Kidney epithelial cell (primary cell): ENCODE measurements around the gene SPATA32. TPM values are rescaled to one million over a fixed set of nuclear protein-coding genes. Genes with fewer than 3 reads are reported as not detected.
"Not testable (repeated sequence)": the region's sequence is repeated elsewhere in the genome, so short reads cannot be mapped to it uniquely, and the experiment has no call there.

Source experiments
- DNase-seq: peaks from one replicate; pipeline ENCODE4 v3.0.0-alpha.2; 2010; ENCODE audit warnings: low read depth
- H3K27me3 ChIP-seq: 2 replicates; pipeline ENCODE4 v1.6.0; 2011; ENCODE audit warnings: low read length; ENCODE audit not compliant: control insufficient read depth, insufficient read depth
- H3K36me3 ChIP-seq: 2 replicates; pipeline ENCODE4 v1.5.1; 2011; ENCODE audit warnings: low read length; ENCODE audit not compliant: control insufficient read depth, insufficient read depth
- H3K4me3 ChIP-seq: 2 replicates; pipeline ENCODE4 v1.5.1; 2011; ENCODE audit warnings: low read depth, mild to moderate bottlenecking, control low read depth, low read length
- CTCF ChIP-seq: IDR thresholded peaks from 2 replicates; pipeline ENCODE4 v1.5.1; 2011; ENCODE audit warnings: mild to moderate bottlenecking, moderate library complexity, low read length, control low read depth, inconsistent platforms; ENCODE audit not compliant: insufficient read depth, poor library complexity, severe bottlenecking
- total RNA-seq: library from RNA; depleted of rRNA; stranded (reverse); fragments of >200 nt; gene quantifications from 2 replicates; pipeline ENCODE4 v1.2.3, GENCODE V29; 2015

SPATA32 gene
- total RNA-seq, 1 donor from 2014 or later, result not detected

- no peak overlapping the region for H3K4me3 ChIP-seq
- TF ChIP-seq CTCF, result no peak
- H3K27me3 ChIP-seq, result no peaks in the 10 kb centered on the region
- no peak for DNase-seq
- H3K36me3 ChIP-seq, result peaks cover 2% of the 10 kb centered on the region
Measured at GRCh38 chr17:45308016-45308365, 46.1 kb upstream of the SPATA32 start.

DNA sequence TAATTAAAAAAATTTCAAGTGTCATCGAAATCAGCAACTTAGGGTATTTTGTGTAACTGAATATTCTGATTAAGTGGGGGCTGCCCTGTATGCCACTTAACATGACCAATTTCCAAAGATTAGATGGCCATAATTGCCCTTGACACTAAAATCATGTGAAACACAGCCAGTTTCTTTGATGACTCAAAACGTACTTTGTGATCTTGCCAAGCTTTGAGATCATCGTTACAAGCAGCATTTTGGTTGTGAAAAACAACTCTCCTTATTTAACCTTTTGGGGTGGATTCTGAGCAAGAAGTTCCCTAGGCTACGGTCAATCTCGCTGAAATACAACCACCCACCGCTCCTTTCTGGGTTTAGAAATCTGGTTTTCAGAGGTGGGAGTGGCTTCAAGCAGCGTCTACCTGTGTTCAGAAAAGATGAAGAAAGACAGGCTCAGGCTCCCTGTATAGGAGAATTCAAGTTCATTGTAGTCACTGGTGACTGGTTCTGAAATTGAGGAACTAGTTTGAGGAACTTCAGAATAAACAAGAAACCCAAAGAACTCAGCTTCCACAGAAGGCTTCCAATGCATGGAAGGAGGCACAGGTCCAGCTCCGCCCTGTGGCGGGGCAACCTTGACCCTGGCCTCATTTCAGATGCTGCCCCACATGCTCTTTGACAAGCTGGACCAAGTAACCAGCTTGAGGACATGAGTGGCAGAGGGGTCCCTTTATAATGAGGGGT lies 45.6 kb upstream of the SPATA32 start:
- Histone ChIP-seq H3K27me3 (no peaks in the 10 kb centered on the region), H3K36me3 (peaks cover 2% of the 10 kb centered on the region), H3K4me3 (no peak overlapping the region)
- DNase-seq, result no peak
- TF ChIP-seq CTCF, result no peak

DNA sequence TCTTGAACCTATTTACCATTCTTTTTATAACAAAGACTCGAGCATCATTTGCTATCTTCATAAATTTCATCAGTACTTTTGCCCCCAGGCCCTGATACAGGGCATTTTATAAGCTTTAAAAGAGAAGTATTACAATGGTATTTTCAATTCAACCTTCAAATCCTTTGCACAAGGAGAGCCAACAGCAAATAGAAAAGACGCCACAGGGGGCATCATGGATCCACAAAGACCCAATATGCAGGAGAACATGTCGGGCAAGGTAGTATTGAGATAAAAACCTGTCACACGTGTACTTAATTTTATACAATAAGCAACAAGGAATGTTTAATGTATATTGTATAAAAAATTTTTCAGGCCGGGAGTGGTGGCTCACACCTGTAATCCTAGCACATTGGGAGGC lies 44.7 kb upstream of the SPATA32 start:
- TF ChIP-seq CTCF, result no peak
- Histone ChIP-seq H3K4me3 (no peak overlapping the region), H3K36me3 (peaks cover 2% of the 10 kb centered on the region), H3K27me3 (no peaks in the 10 kb centered on the region)
- no peak for DNase-seq

GRCh38 chr17:45306094-45306493 lies 44.2 kb upstream of the SPATA32 start:
- TF ChIP-seq CTCF, result no peak
- DNase-seq, result no peak
- Histone ChIP-seq H3K36me3 (peaks cover under 1% of the 10 kb centered on the region), H3K27me3 (no peaks in the 10 kb centered on the region), H3K4me3 (no peak overlapping the region)

GRCh38 chr17:45305530-45306087 lies 43.7 kb upstream of the SPATA32 start:
- no peak overlapping the region for H3K4me3 ChIP-seq
- no peak for DNase-seq
- no peaks in the 10 kb centered on the region for H3K27me3 ChIP-seq
- TF ChIP-seq CTCF, result no peak
- H3K36me3 ChIP-seq, result no peaks in the 10 kb centered on the region

DNA sequence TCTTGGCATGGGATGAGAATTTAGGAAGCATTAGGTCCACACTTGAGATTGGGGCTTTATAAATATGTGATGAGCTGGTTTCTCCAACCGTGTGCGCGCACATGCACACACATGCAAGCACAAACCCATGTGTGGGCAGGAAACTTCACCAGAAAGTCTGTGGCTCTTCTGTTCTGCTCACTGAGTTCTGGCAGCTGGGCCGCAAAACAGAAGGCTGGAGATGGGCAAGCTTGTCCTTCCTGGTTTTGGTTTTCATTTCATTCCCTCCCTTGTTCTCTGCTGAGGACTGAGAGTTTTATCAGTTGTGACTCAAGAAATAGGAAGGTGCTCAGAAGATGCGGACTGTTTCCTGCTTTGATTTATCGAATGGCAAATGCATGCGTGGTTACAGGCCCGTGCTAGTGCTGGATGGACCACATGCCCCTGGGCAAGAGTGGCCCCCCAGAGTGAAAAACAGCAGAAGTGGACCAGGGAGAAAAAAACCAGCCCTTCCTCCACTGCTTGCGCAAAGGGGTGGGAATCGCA lies 40.8 kb upstream of the SPATA32 start:
- H3K4me3 ChIP-seq, result no peak overlapping the region
- H3K27me3 ChIP-seq, result no peaks in the 10 kb centered on the region
- DNase-seq, result no peak
- no peak for TF ChIP-seq CTCF
- H3K36me3 ChIP-seq, result no peaks in the 10 kb centered on the region

DNA sequence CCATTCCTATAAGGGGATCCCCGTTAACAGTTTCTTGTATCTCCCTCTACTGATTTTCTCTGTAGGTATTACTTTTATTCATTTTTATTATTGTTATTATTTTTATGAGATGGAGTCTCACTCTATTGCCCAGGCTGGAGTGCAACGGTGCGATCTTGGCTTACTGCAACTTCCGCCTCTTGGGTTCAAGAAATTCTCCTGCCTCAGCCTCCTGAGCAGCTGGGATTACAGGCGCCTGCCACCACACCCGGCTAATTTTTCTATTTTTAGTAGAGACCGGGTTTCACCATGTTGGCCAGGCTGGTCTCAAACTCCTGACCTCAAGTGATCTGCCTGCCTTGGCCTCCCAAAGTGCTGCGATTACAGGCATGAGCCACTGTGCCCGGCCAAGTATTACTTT lies 40.3 kb upstream of the SPATA32 start:
- not testable (repeated sequence) for H3K36me3 ChIP-seq

More for the DNA sequence above, 40.3 kb upstream of the SPATA32 start:
- H3K27me3 ChIP-seq, H3K4me3 ChIP-seq, DNase-seq: not testable (repeated sequence)
